Measurements from ENCODE around the gene OTOS. TPM values are rescaled to one million over a fixed set of nuclear protein-coding genes. Genes with fewer than 3 reads are reported as not detected.

OTOS gene
- total RNA-seq, 1 donor from 2014 or later: not detected

- H3K4me1 ChIP-seq (ENCODE audit: insufficient read depth, low read length): no peaks in the 10 kb centered on the region
- Mint-ChIP-seq H3K27ac (ENCODE audit: unreplicated experiment) (no peak overlapping the region), H3K36me3 (ENCODE audit: low read depth, unreplicated experiment) (no peaks in the 10 kb centered on the region), H3K9me3 (ENCODE audit: unreplicated experiment) (no peaks in the 10 kb centered on the region), H3K27me3 (ENCODE audit: low read depth, unreplicated experiment) (peaks cover 32% of the 10 kb centered on the region), H3K4me3 (ENCODE audit: unreplicated experiment) (no peak overlapping the region), H3K4me1 (ENCODE audit: low read depth, unreplicated experiment) (no peaks in the 10 kb centered on the region)
- DNase-seq (ENCODE audit: low read depth): no peak
- no peak overlapping the region for H3K27ac ChIP-seq (ENCODE audit: low read depth, low read length)
- H2AFZ ChIP-seq (ENCODE audit: low read depth, low read length): no peak overlapping the region
- no peaks in the 10 kb centered on the region for H4K20me1 ChIP-seq (ENCODE audit: insufficient read depth, low read length)
- TF ChIP-seq EZH2 (IDR thresholded peaks at IDR 0.05; ENCODE audit: insufficient read depth, low read length) (no peak), CTCF (IDR thresholded peaks at IDR 0.05; ENCODE audit: insufficient read depth, low read depth, low read length) (no peak)
- no peak for FAIRE-seq
- no peak overlapping the region for H3K4me3 ChIP-seq (ENCODE audit: insufficient read depth, low read depth, low read length)
- H3K9me3 ChIP-seq (ENCODE audit: insufficient read depth, low read depth, low read length): no peaks in the 10 kb centered on the region
- H3K36me3 ChIP-seq (ENCODE audit: insufficient read depth, low read length): no peaks in the 10 kb centered on the region
- H3K27me3 ChIP-seq (ENCODE audit: insufficient read depth, low read length): peaks cover 2% of the 10 kb centered on the region
- H3K79me2 ChIP-seq (ENCODE audit: insufficient read depth, low read length): no peaks in the 10 kb centered on the region
- H3K4me2 ChIP-seq (ENCODE audit: low read length): no peak overlapping the region
- no peak overlapping the region for H3K9ac ChIP-seq (ENCODE audit: low read length)
These were observed 29.2 kb downstream of the OTOS start for GRCh38 chr2:240111253-240111652.

GRCh38 chr2:240109386-240109785, 31.1 kb downstream of the OTOS start:
- no peaks in the 10 kb centered on the region for H3K4me1 ChIP-seq (ENCODE audit: insufficient read depth, low read length)
- Mint-ChIP-seq H3K36me3 (ENCODE audit: low read depth, unreplicated experiment) (no peaks in the 10 kb centered on the region), H3K27me3 (ENCODE audit: low read depth, unreplicated experiment) (peaks cover 32% of the 10 kb centered on the region), H3K9me3 (ENCODE audit: unreplicated experiment) (no peaks in the 10 kb centered on the region), H3K4me1 (ENCODE audit: low read depth, unreplicated experiment) (no peaks in the 10 kb centered on the region), H3K27ac (ENCODE audit: unreplicated experiment) (no peak overlapping the region), H3K4me3 (ENCODE audit: unreplicated experiment) (no peak overlapping the region)
- FAIRE-seq (no peak), DNase-seq (ENCODE audit: low read depth) (no peak)
- TF ChIP-seq CTCF (IDR thresholded peaks at IDR 0.05; ENCODE audit: insufficient read depth, low read depth, low read length): no peak
- no peak for TF ChIP-seq EZH2 (IDR thresholded peaks at IDR 0.05; ENCODE audit: insufficient read depth, low read length)
- no peak overlapping the region for H3K27ac ChIP-seq (ENCODE audit: low read depth, low read length)
- H3K79me2 ChIP-seq (ENCODE audit: insufficient read depth, low read length): no peaks in the 10 kb centered on the region
- H3K4me2 ChIP-seq (ENCODE audit: low read length): no peak overlapping the region
- H3K27me3 ChIP-seq (ENCODE audit: insufficient read depth, low read length): no peaks in the 10 kb centered on the region
- H3K9me3 ChIP-seq (ENCODE audit: insufficient read depth, low read depth, low read length): no peaks in the 10 kb centered on the region
- H3K4me3 ChIP-seq (ENCODE audit: insufficient read depth, low read depth, low read length): no peak overlapping the region
- H3K9ac ChIP-seq (ENCODE audit: low read length): no peak overlapping the region
- no peaks in the 10 kb centered on the region for H3K36me3 ChIP-seq (ENCODE audit: insufficient read depth, low read length)
- H2AFZ ChIP-seq (ENCODE audit: low read depth, low read length): no peak overlapping the region
- no peaks in the 10 kb centered on the region for H4K20me1 ChIP-seq (ENCODE audit: insufficient read depth, low read length)

GRCh38 chr2:240107477-240107796, 33.0 kb downstream of the OTOS start:
- Mint-ChIP-seq H3K4me3 (ENCODE audit: unreplicated experiment) (no peak overlapping the region), H3K36me3 (ENCODE audit: low read depth, unreplicated experiment) (no peaks in the 10 kb centered on the region), H3K4me1 (ENCODE audit: low read depth, unreplicated experiment) (no peaks in the 10 kb centered on the region), H3K27ac (ENCODE audit: unreplicated experiment) (no peak overlapping the region), H3K9me3 (ENCODE audit: unreplicated experiment) (no peaks in the 10 kb centered on the region), H3K27me3 (ENCODE audit: low read depth, unreplicated experiment) (peaks cover 26% of the 10 kb centered on the region)
- Histone ChIP-seq H3K36me3 (ENCODE audit: insufficient read depth, low read length) (no peaks in the 10 kb centered on the region), H3K9me3 (ENCODE audit: insufficient read depth, low read depth, low read length) (no peaks in the 10 kb centered on the region), H3K4me1 (ENCODE audit: insufficient read depth, low read length) (no peaks in the 10 kb centered on the region), H3K79me2 (ENCODE audit: insufficient read depth, low read length) (no peaks in the 10 kb centered on the region), H3K27ac (ENCODE audit: low read depth, low read length) (no peak overlapping the region), H4K20me1 (ENCODE audit: insufficient read depth, low read length) (no peaks in the 10 kb centered on the region), H3K27me3 (ENCODE audit: insufficient read depth, low read length) (no peaks in the 10 kb centered on the region), H3K4me3 (ENCODE audit: insufficient read depth, low read depth, low read length) (no peak overlapping the region), H3K4me2 (ENCODE audit: low read length) (no peak overlapping the region), H3K9ac (ENCODE audit: low read length) (no peak overlapping the region), H2AFZ (ENCODE audit: low read depth, low read length) (no peak overlapping the region)
- TF ChIP-seq CTCF (IDR thresholded peaks at IDR 0.05; ENCODE audit: insufficient read depth, low read depth, low read length) (no peak), EZH2 (IDR thresholded peaks at IDR 0.05; ENCODE audit: insufficient read depth, low read length) (no peak)
- DNase-seq (ENCODE audit: low read depth): no peak
- FAIRE-seq: no peak
